DMS 273 treated with DMSO at 0.1 percent for 48 hours (cell line): Measurements from ENCODE around the gene PCNA.

Source experiments
- DNase-seq: peaks from one replicate; lab custom pipeline; 2025; lab: John Stamatoyannopoulos, UW

Gene PCNA

DNA sequence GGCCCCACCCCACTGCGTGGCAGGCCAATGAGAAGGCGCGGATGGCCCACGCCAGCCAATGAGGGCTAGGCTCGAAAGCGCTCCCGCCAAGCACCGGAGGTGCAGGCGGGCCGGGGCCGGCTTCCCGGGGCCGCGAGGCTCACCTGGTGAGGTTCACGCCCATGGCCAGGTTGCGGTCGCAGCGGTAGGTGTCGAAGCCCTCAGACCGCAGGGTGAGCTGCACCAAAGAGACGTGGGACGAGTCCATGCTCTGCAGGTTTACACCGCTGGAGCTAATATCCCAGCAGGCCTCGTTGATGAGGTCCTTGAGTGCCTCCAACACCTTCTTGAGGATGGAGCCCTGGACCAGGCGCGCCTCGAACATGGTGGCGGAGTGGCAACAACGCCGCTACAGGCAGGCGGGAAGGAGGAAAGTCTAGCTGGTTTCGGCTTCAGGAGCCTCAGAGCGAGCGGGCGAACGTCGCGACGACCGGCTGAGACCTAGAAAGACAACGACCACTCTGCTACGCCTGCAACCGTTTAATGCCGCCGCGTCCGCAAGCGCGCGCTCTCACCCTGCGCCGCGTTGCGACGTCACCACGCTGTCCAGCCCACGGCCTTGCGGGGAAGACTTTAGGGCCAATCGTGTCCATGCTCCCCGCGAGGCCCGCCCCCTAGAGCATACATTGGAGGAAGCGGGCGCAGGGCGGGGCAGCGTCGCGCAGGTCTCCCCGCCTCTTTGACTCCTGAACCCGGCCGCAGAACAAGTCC, at the start of gene PCNA:
PCNA (minus strand) TSS at position 524 of the 750 bp plus-strand sequence; CDS start at position 364, 160 bp downstream.
- peak; percentile 92 for DNase-seq

DNA sequence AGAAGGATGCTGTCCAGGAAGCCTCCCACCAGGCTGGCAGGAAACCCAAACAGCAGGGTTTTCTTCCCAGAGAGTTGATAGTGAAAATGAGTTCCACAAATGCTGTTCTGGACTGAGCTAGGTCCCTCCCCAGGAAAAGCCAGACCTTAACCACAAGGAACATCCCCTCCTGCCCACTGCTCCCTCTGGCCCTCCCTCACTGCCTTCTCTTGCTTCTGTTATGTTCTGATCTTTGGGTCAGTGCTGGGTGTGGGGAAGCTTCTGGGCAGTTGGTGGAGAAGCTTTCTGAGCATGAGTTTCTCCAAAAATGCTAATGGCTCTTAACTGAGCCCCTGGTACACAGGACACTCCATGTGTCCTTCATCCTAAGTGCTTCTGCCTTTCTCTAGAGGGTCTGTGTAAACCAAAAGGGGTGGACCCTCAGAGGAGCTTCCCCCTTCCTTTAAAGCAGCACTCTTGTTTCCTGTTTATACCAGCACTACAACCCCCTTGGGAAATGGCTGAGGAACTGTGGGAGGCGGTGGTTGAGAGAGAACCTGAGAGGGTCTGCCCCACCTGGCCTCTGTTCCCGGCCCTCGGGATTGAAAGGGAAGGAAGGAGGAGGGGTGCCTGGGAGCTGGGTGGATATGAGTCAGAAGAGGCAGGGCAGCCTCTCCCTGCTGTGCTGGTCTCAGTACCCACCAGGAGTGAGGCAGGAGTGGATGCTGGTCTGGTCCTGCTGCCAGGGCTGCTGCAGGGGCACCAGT, 49.1 kb upstream of the PCNA start:
- peak; percentile 2 for DNase-seq

DNA sequence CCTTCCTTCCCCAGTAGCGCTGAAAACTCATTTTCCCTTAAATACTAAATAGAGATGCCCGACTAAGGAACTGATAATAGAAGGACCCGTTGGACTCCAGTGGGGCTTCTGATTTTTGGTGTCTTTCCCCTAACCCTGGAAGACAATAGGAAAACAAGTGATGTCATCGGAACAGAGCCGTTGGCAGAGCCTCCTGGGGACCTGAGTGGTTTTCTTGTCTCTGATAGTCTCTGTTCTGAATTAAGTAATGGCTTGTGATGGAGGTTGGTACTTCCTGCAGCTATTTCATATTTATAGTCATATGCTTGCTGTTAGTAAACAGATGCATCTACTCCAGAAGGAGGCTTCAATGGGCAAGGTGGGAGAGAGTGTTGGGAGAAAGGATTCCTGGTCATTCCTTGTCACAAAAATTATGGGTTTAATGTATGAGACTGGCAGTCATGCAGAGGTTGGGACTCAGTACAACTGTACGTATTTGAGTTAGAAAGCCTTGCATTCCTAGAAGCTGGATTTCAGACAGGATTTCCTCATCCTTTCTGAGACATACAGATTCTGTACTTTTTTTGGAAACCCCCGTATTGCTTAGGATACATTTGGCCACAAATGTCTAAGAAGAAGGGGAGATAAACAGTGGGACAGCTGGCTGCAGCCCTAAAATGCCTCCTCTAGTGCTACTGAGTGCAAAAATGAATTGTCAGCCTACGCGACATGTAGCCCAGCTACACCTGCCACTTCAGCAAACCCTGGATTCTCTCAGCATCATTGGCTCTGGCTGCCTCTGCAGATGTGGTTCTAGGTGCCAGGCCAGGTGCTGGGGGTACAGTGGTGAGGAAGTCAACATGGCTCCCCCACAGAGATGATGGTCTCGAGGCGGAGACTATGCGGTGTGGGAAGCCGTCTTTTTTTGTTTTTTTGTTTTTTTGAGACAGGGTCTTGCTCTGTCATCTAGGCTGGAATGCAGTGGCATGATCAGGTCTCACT, 45.2 kb upstream of the PCNA start:
- DNase-seq: no peak

DNA sequence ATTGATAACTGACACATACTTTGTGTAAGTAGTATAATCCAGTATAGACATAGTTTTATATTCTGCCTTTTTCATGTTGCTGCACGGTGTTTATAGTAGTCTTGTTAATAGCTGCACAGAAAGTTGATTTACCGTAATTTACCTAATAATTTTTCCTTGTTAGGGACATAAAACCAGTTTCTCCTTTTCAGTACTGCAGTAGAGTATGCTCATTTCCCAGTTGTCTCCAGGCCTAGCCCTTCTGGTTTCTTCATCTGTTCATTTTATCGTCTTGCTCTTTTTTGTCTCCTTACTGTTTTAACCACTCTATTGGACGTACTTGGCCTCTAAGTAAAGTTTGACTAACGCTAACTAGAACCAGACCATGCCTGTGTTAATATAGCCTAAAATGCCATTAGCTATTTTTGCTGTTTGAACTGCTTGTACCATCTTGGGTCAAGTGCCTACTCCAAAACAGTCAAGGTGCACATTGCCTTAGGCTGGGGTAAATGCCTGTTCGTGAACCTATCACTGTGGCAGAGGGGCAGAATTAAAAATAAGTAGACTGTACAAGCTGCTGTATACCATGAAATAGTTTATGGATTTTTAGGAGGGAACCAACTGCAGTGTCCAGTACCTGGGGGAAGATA, 41.9 kb upstream of the PCNA start:
- no peak for DNase-seq

DNA sequence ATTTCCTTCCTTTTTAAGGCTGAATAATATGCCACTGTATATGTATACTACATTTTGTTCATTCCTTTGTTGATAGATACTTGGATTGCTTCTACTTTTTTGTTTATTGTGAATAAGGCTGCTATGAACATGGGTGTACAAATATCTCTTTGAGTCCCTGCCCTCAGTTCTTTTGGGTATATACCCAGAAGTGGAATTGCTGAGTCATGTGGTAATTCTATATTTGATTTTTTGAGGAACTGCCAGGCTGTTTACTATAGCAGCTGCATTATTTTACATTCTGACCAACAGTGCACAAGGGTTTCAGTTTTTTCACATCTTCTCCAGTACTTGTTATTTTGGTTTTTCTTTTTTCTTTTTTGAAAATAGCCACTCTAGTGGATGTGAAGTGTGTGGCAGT, 41.1 kb upstream of the PCNA start:
- DNase-seq: no peak

DNA sequence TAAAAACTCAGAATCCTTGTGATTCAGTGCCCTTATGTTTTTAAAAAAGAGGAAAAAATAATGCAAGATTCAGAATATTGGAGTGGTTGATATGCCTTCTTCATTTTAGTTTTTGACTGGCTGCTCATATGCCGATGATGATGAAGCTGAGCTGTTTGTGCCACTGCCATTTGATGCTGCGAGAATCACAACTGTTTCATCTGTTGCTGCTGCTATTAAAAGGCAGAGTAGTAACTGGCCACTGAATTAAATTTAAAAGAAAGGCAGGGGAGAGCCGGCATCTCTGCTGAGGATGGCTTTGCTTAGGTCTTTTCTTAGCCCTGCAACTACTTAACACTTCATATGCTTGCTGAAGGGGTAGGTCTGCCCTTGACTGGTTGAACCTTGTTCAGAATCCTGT, 40.2 kb upstream of the PCNA start:
- DNase-seq: no peak

DNA sequence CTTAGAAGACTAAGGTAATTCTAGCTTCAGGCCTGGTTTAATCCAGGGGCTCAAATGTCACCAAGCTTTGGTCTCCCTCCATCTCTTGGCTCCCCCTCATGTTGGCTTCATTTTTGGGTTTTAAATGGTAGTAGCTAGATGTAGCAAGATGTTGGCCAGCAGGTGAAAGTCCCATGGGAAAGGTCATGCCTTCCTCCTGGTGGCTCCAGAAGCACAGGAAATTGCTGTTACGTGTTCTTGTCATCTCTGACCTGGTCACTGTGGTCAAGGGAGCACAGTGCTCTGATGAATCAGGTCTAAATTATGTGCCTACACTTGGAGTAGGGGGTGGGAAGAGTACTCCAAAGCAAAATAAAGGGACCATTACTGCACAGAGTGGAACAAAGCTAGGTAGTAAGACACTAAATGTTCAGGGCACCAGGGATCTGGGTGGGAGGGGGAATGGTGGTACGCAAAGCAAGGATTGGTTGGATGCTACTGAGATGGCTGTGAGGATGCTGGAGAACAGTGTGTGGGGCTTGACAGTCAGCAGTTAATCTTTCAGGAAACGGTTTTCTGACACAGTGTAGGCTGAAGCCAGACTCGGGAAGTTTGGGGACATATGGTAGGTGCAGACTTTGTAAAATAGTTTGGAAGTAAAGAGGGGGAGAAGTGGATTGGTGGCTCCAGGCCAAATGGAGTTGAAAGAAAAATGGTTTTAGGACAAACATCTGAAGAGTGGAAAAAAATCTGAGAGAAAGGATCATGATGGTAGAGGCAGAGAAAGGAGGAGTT, 37.1 kb upstream of the PCNA start:
- DNase-seq: no peak

DNA sequence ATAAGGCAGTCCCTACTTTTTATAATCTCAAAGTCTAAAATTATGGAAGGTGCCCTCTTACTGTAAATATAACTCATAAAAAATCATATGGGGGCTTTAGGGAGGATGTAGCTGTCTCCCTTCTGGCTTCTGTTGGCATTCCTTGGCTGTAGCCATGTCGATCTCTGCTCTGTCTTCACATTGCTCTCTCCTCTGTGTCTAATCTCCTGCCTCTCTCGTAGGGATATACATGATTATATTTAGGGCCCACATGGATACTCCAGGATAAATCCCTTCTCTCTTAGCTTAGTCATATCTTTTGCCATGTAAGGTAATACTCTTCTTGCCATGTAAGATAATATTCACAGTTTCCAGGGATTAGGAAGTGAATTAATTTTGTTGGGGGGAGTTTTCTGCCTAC, 35.6 kb upstream of the PCNA start:
- no peak for DNase-seq

DNA sequence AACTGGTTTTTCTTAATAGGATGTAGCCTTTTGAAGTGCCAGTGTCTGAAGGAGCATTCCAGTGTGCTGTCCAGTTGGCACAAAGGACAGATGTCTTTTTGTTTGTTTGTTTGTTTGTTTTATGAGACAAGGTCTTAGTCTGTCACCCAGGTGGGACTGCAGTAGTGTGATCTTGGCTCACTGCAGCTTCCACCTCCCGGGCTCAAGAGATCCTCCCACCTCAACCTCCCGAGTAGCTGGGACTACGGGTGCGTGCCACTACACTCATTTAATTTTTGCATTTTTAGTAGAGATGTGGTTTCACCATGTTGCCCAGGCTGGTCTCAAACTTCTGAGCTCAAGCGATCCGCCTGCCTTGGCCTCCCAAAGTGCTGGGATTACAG, 34.8 kb upstream of the PCNA start:
- DNase-seq: no peak

DNA sequence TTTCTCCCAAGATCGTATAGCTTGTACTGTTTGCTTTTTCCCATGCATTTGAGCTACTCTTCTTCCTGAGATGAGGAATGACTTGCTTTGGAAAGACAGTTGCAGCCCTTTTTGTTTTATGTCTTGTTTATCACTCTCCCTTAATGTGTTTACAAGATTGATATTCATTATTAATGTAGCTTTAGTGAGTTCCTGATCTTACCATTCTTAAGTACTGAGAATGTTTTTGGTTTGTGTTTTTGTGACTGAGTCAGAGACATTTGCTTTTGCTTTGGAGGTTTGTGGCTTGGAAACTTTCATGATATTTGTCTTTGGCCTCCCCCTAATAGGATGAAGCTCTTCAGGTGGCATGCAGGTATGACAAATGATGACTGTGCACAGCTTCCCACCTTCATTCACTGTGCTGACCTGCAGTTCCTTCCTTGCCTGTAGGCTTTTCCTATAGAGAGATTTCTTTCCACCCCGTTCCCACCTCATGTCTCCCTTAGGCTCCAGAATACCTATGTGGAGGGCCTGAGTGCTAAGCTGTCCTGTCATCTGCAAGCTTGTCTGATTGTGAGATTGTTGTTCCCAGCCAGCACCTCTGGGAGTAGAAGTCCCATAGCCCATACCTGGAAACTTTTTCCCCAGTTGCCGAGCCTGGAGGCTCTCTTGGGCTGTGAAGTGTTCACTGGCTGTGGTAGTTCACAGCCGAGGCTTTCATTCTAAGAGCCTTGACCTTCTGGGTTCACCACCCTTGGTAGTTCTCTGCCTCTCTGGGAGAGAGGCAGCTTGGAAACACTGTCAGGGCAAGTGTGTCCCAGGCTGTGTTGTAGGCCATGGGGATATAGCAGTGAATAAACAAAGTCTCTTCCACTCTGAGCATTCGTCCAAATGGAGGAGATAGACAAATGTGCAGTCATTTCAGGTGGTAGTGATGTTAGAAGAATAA, 34.1 kb upstream of the PCNA start:
- no peak for DNase-seq

DNA sequence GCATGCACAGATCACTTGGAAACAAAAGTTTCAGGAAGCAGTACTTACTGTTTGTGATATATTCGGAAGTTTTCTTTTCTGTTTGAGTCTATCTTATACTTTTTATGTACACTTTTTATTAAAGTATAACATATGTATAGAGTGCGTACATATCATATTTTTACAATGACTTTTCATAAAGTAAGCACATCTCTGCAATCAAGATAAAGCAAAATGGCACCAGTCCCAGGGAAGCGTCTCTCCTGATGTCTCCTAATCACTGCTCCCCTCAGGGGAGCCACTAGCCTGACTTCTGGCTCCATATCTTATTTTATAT, 33.4 kb upstream of the PCNA start:
- no peak for DNase-seq

DNA sequence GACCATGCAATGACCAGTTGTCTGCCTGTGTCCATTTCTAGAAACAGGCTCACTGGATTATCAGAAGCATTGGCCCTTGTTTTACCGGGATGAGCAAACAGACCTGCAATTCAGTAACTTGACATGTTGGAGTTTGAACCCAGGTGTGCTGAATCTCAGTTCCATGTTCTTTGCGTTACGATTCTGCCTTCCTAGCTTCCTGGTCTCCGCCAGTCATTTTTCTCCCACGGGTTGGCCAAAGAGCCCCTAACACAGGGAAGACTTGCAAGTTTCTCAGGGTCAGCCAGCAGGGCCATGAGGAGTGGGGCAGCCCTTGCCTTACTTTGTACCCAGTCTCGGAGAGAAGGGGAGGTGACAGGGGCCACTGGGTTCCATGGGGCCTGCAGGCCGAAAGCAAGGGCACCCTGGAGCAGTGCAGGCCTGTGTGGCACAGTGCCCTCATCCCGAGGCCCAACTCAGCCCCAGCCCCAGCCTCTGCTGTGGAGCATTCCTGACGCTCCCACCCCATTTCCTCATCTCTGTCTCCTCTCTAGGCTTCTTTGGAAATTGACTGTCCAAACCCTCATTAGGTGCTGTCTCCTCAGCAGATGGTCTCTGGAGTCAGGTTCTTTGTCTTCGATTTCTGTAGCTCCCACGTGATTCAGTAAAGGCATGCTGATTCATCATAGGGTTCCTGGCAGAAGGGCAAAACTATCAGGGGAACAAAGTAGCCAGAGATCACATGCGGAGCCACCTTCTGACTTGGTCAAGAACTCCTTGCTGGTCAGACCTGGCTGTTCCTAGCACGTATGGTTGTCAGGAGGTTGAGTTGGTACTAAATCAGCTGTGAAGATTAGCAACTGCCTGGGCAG, 30.7 kb upstream of the PCNA start:
- DNase-seq: no peak

DNA sequence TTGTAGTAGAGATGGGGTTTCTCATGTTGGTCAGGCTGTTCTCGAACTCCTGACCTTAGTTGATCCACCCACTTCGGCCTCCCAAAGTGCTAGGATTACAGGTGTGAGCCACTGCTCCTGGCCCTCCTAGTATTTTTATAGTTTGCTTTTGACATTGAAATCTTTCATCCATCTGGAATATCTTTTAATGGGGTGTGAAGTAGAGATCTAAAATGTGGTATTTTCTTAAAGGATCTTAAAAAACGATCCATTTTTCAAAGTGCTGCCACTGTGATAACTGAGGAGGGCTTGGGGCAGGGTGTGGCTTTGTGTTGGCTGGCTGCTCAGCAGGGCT, 30.1 kb upstream of the PCNA start:
- no peak for DNase-seq

DNA sequence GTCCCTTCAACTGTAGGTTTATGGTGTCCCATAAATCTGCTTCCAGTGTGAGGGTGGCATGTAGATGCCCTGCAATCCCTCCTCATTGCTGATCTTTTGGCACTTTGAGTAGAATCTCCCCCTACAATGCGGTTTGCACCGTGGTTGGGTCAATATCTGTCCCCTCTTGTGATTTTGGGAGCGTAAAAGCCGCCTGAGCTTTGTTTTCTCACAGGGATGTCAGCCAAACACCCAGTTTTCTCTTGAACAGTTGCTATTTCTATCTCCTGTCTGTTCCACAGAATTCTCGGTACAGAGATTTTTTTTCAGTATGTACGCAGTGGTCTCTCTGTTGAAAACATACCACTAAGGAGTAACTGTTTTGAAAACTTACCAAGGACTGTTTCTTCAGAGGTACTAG, 28.8 kb upstream of the PCNA start:
- no peak for DNase-seq

DNA sequence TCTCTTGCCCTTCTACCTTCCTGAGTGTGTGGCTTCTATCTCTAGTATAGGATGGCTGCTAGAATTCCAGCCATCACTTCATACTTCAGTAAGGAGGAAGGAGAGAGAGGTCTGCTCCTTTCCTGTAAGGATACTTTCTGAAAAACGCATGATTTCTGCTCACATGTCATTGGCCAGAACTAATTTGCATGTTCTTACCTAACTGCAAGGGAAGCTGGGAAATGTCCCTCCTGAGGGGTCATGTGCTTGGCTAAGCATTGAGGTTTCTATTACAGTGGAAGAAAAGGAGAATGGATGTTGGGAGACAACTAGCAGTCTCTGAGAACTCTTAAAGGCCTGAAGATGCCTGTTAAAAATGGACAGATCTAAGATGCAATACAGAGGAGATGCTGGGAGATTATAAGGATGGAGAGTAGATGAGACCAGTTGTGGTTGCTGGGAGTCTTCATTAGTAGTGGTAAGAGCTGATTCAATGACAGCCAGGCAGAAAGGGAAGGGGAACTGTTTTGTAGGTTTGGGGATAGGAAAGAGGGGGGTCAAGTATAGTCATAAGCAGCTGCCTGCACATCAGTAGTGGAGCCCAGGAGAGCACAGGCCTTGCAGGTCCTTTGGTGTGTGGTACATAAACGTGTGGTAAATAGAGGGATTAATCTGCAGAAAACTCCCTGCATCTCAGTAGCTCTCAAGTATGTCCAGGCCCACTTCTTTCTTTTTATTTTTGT, 27.3 kb upstream of the PCNA start:
- no peak for DNase-seq

DNA sequence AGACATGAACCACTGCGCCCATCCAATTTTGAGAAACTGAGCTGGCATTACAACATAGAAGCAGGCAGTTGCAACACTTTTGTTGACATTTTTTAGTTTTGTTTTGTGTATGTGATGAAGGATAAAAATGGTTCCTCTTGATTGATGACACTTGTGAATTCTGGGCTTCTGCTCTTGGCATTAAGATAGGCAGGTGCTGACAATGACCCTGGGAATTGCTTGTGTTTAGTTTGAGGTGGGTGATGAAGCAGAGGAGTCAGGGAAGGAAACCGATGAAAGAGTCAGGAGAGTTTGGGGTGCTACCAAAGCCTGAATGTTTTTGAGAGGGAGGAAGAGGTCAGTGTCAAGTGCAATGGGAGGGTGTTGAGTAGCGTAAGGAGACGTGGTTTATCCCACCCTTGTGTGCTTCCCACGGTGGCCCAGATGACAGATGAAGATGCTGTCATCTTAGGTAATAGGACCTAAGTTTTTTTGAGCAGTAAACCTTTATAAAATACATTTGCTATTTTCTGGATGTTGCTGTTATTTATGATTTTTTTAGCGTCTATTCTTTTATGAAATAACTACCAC, 26.4 kb upstream of the PCNA start:
- no peak for DNase-seq

DNA sequence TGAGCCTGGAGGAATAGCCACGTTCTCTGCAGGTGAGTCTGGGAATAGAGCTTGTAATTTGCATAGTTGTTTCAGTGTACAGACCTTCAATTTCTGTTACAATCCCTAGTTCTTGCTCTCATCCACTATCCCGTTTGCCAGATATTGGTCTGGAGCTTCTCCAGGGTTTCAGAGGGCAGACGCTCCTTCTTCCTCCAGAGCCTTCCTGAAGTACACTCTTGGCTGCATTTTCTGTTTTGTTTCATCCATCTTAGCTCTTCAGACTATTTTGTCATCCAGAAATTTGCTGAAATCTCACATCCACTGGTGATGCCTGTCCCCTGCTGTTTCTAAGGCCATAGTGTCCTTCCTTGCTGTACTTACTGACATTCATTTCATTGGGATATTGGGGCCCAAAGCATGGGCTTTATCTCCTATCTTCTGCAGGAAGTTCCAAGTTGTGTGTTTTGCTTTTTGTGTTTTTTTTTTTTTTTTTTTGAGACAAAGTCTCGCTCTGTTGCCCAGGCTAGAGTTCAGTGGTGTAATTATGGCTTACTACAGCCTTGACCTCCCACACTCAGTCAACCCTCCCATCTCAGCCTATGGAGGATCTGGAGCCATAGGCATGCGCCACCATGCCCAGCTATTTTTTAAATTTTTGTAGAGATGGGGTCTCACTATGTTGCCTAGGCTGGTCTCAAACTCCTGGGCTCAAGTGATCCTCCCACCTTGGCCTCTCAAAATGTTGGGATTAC, 25.8 kb upstream of the PCNA start:
- no peak for DNase-seq

DNA sequence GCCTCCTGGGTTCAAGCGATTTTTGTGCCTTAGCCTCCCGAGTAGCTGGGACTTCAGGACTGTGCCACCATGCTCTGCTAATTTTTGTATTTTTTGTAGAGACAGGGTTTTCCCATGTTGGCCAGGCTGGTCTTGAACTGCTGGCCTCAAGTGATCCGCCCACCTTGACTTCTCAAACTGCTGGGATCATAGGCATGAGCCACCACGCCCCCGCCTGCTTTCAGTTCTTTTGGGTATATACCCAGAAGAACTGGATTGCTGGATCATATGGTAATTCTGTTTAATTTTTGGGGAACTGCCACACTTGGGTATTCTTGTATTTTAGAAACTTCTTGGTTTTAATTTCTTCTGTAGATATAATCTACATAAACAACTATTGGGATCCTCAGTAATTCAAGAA, 24.1 kb upstream of the PCNA start:
- DNase-seq: no peak
